Neural cell (in vitro differentiated cells): ENCODE results near the gene NDE1. TPM values are rescaled to one million over a fixed set of nuclear protein-coding genes. Genes with fewer than 3 reads are reported as not detected.

Source experiments
- H2AFZ ChIP-seq: fragments of 200-600, 300-800 bp; sonication (generic), shearing (Covaris generic); 2 replicates; pipeline ENCODE4 v1.6.0; 2014; ENCODE audit warnings: low read depth, mild to moderate bottlenecking, antibody characterized with exemption, low read length, moderate library complexity
- H3F3A ChIP-seq: fragments of 200-600 bp; shearing (Covaris generic); 2 replicates; pipeline ENCODE4 v1.6.1; 2016; ENCODE audit warnings: mild to moderate bottlenecking, moderate library complexity, mixed read lengths, antibody characterized with exemption, low read length; ENCODE audit not compliant: insufficient read depth, poor library complexity, severe bottlenecking
- H3K27ac ChIP-seq: fragments of 200-600, 300-800 bp; sonication (generic), shearing (Covaris generic); 2 replicates; pipeline ENCODE4 v1.5.1; 2014; ENCODE audit warnings: mild to moderate bottlenecking, low read length, moderate library complexity
- H3K27me3 ChIP-seq: fragments of 300-800, 200-600 bp; sonication (generic), shearing (Covaris generic); 2 replicates; pipeline ENCODE4 v1.6.0; 2014; ENCODE audit warnings: mild to moderate bottlenecking, low read depth, low read length, moderate library complexity; ENCODE audit not compliant: insufficient read depth
- H3K36me3 ChIP-seq: fragments of 300-800, 200-600 bp; sonication (generic), shearing (Covaris generic); 2 replicates; pipeline ENCODE4 v1.5.1; 2014; ENCODE audit warnings: mild to moderate bottlenecking, antibody characterized with exemption, low read length, moderate library complexity; ENCODE audit not compliant: insufficient read depth
- H3K4me2 ChIP-seq: fragments of 300-800, 200-600 bp; sonication (generic), shearing (Covaris generic); 2 replicates; pipeline ENCODE4 v1.6.0; 2014; ENCODE audit warnings: mild to moderate bottlenecking, low read length
- H3K4me3 ChIP-seq: fragments of 300-800, 200-600 bp; sonication (generic), shearing (Covaris generic); 2 replicates; pipeline ENCODE4 v1.5.1; 2014; ENCODE audit warnings: mild to moderate bottlenecking, low read length, moderate library complexity
- H3K79me2 ChIP-seq: fragments of 200-600 bp; shearing (Covaris generic); replicated peaks from 2 replicates; pipeline ENCODE4 v1.6.0; 2014; ENCODE audit warnings: mild to moderate bottlenecking, low read length, moderate library complexity; ENCODE audit not compliant: insufficient read depth
- H3K9ac ChIP-seq: fragments of 300-800, 200-600 bp; sonication (generic), shearing (Covaris generic); 2 replicates; pipeline ENCODE4 v1.6.1; 2016; ENCODE audit warnings: mild to moderate bottlenecking, low read length, mixed read lengths
- H3K9me2 ChIP-seq: fragments of 200-600 bp; shearing (Covaris generic); 2 replicates; pipeline ENCODE4 v1.6.1; 2016; ENCODE audit warnings: mild to moderate bottlenecking, low read length, mixed read lengths; ENCODE audit not compliant: insufficient read depth
- H3K9me3 ChIP-seq: fragments of 200-600, 300-800 bp; sonication (generic), shearing (Covaris generic); 2 replicates; pipeline ENCODE4 v1.6.1; 2016; ENCODE audit warnings: mild to moderate bottlenecking, mixed run types, low read length, moderate library complexity, mixed read lengths
- H4K20me1 ChIP-seq: fragments of 200-600 bp; shearing (Covaris generic); 2 replicates; pipeline ENCODE4 v1.6.1; 2016; ENCODE audit warnings: mild to moderate bottlenecking, mixed run types; ENCODE audit not compliant: insufficient read depth
- EP300 ChIP-seq: fragments of 450-650 bp; conservative IDR thresholded peaks from 2 replicates; pipeline ENCODE4 v1.6.1; 2014; ENCODE audit warnings: antibody characterized with exemption, mild to moderate bottlenecking, moderate library complexity; ENCODE audit not compliant: poor library complexity, severe bottlenecking
- EZH2 ChIP-seq: fragments of 200-600, 300-800 bp; shearing (Covaris generic), sonication (generic); IDR thresholded peaks from 2 replicates; pipeline ENCODE4 v1.6.1; 2014; ENCODE audit warnings: antibody characterized with exemption, low read length, borderline replicate concordance, mild to moderate bottlenecking; ENCODE audit not compliant: insufficient read depth, poor library complexity, severe bottlenecking
- MXI1 ChIP-seq: fragments of 450-650 bp; conservative IDR thresholded peaks from 2 replicates; pipeline ENCODE4 v1.6.1; 2014; ENCODE audit warnings: antibody characterized with exemption, mild to moderate bottlenecking; ENCODE audit not compliant: poor library complexity, severe bottlenecking
- POLR2AphosphoS5 ChIP-seq: IDR thresholded peaks from 2 replicates; pipeline ENCODE4 v1.6.1; 2012
- RAD21 ChIP-seq: fragments of 450-650 bp; conservative IDR thresholded peaks from 2 replicates; pipeline ENCODE4 v1.6.1; 2014; ENCODE audit warnings: antibody characterized with exemption, mild to moderate bottlenecking, moderate library complexity
- SMC3 ChIP-seq: fragments of 450-650 bp; conservative IDR thresholded peaks from 2 replicates; pipeline ENCODE4 v1.6.1; 2014; ENCODE audit warnings: antibody characterized with exemption, mild to moderate bottlenecking, moderate library complexity; ENCODE audit not compliant: poor library complexity
- TAF1 ChIP-seq: IDR thresholded peaks from 2 replicates; pipeline ENCODE4 v1.6.1; 2012; ENCODE audit warnings: low read depth
- polyA plus RNA-seq: library from polyadenylated mRNA; depleted of rRNA; stranded (reverse); fragments of >200 nt; gene quantifications from 2 replicates; pipeline ENCODE4 v1.2.3, GENCODE V29; 2014
- TF ChIP-seq, protein P1 (sequence below): fragments of 450-650 bp; IDR thresholded peaks from 2 replicates; pipeline ENCODE4 v1.5.1; 2014; ENCODE audit warnings: antibody characterized with exemption, mild to moderate bottlenecking, moderate library complexity; ENCODE audit not compliant: poor library complexity, severe bottlenecking
- TF ChIP-seq, protein P2 (sequence below): IDR thresholded peaks from 2 replicates; pipeline ENCODE4 v1.6.1; 2012; ENCODE audit warnings: borderline replicate concordance

The NDE1 gene
- polyA plus RNA-seq, 1 donor from 2014 or later = not detected

DNA sequence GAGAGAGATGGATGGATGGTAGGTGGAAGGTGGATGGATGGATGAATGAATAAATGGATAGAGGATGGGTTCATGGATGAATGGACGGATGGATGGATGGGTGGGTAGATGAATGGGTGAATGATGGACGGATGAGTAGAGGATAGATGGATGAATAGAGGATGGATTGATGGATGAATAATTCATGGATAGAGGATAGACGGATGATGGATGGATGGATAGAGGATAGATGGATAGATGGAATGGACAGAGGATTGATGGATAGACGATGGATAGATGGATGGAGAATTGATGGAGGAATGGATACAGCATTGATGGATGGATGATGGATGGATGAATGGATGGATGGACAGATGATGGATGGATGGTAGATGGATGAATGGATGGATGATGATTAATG lies 115.1 kb downstream of the NDE1 start:
- TF ChIP-seq MXI1 = no peak
- TF ChIP-seq, protein P1, sequence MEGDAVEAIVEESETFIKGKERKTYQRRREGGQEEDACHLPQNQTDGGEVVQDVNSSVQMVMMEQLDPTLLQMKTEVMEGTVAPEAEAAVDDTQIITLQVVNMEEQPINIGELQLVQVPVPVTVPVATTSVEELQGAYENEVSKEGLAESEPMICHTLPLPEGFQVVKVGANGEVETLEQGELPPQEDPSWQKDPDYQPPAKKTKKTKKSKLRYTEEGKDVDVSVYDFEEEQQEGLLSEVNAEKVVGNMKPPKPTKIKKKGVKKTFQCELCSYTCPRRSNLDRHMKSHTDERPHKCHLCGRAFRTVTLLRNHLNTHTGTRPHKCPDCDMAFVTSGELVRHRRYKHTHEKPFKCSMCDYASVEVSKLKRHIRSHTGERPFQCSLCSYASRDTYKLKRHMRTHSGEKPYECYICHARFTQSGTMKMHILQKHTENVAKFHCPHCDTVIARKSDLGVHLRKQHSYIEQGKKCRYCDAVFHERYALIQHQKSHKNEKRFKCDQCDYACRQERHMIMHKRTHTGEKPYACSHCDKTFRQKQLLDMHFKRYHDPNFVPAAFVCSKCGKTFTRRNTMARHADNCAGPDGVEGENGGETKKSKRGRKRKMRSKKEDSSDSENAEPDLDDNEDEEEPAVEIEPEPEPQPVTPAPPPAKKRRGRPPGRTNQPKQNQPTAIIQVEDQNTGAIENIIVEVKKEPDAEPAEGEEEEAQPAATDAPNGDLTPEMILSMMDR = no peak
- no peak for TF ChIP-seq POLR2AphosphoS5
- TF ChIP-seq TAF1 = no peak
- TF ChIP-seq EZH2 = no peak
- no peak for TF ChIP-seq EP300
- TF ChIP-seq, protein P2, sequence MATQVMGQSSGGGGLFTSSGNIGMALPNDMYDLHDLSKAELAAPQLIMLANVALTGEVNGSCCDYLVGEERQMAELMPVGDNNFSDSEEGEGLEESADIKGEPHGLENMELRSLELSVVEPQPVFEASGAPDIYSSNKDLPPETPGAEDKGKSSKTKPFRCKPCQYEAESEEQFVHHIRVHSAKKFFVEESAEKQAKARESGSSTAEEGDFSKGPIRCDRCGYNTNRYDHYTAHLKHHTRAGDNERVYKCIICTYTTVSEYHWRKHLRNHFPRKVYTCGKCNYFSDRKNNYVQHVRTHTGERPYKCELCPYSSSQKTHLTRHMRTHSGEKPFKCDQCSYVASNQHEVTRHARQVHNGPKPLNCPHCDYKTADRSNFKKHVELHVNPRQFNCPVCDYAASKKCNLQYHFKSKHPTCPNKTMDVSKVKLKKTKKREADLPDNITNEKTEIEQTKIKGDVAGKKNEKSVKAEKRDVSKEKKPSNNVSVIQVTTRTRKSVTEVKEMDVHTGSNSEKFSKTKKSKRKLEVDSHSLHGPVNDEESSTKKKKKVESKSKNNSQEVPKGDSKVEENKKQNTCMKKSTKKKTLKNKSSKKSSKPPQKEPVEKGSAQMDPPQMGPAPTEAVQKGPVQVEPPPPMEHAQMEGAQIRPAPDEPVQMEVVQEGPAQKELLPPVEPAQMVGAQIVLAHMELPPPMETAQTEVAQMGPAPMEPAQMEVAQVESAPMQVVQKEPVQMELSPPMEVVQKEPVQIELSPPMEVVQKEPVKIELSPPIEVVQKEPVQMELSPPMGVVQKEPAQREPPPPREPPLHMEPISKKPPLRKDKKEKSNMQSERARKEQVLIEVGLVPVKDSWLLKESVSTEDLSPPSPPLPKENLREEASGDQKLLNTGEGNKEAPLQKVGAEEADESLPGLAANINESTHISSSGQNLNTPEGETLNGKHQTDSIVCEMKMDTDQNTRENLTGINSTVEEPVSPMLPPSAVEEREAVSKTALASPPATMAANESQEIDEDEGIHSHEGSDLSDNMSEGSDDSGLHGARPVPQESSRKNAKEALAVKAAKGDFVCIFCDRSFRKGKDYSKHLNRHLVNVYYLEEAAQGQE = no peak
- no peak for TF ChIP-seq SMC3
- no peak for TF ChIP-seq RAD21
- Histone ChIP-seq H3K79me2 (no peaks in the 10 kb centered on the region), H3K27me3 (no peaks in the 10 kb centered on the region)

DNA sequence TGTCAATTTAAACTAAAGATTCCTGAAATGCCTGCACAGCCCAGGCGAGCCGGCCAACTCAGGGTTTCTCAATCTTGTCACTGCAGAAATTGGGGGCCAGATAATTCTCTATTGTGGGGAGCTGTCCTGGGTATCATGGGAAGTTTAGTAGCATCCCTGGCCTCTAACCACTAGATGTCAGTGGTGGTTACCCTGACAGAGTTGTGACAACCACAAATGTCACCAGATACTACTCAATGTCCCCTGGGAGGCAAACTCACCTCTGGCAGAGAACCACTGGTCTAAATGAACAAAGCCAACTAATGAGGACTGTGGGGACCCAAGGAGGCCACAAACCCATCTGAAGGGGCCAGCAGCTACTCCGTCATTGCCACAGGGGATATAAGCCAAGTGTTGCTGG lies 115.8 kb downstream of the NDE1 start:
- H2AFZ ChIP-seq = no peak overlapping the region
- no peak overlapping the region for H3K4me2 ChIP-seq
- no peaks in the 10 kb centered on the region for H3K27me3 ChIP-seq
- H3K9me3 ChIP-seq = no peaks in the 10 kb centered on the region
- no peaks in the 10 kb centered on the region for H3K79me2 ChIP-seq
- no peak overlapping the region for H3K4me3 ChIP-seq
- no peaks in the 10 kb centered on the region for H3F3A ChIP-seq
- no peaks in the 10 kb centered on the region for H4K20me1 ChIP-seq
- TF ChIP-seq TAF1 (no peak), RAD21 (peak; percentile 63), MXI1 (no peak), SMC3 (peak; percentile 65)
- TF ChIP-seq, protein P1 = peak; percentile 66
- H3K9me2 ChIP-seq = no peaks in the 10 kb centered on the region
- no peak overlapping the region for H3K9ac ChIP-seq
- no peak overlapping the region for H3K27ac ChIP-seq
- no peaks in the 10 kb centered on the region for H3K36me3 ChIP-seq

More for the DNA sequence above, 115.1 kb downstream of the NDE1 start:
- no peaks in the 10 kb centered on the region for H3K9me3 ChIP-seq
- H2AFZ ChIP-seq = no peak overlapping the region
- H3K27ac ChIP-seq = no peak overlapping the region
- H4K20me1 ChIP-seq = no peaks in the 10 kb centered on the region
- no peaks in the 10 kb centered on the region for H3F3A ChIP-seq
- no peak overlapping the region for H3K4me2 ChIP-seq
- H3K4me3 ChIP-seq = no peak overlapping the region
- no peaks in the 10 kb centered on the region for H3K9me2 ChIP-seq
- H3K9ac ChIP-seq = no peak overlapping the region
- no peaks in the 10 kb centered on the region for H3K36me3 ChIP-seq
